B cell (primary cell): ENCODE measurements around the gene WDR4. TPM values are rescaled to one million over a fixed set of nuclear protein-coding genes. Genes with fewer than 3 reads are reported as not detected.

Experiments used
- ATAC-seq: fragments of 200-7000 bp; cut with Tn5 transposase; one replicate; pipeline ENCODE4 v1.10.0; 2021; ENCODE audit warnings: low read depth, mild to moderate bottlenecking, moderate number of reproducible peaks, moderate library complexity
- CTCF ChIA-PET: fragments of 350-600 bp; sonication (Branson Sonifier 250); formaldehyde crosslinking; loops from one replicate; lab custom pipeline; 2021; ENCODE audit warnings: antibody characterized with exemption, inconsistent platforms; lab: Charles Lee
- POLR2A ChIA-PET: fragments of 350-600 bp; sonication (Branson Sonifier 250); formaldehyde crosslinking; loops from one replicate; lab custom pipeline; 2021; ENCODE audit warnings: antibody characterized with exemption; lab: Charles Lee
- DNase-seq: peaks from one replicate; pipeline ENCODE4 v3.0.0; 2013
- H2AFZ ChIP-seq: 2 replicates; pipeline ENCODE4 v1.6.1; 2012; ENCODE audit warnings: mild to moderate bottlenecking, low read depth, low read length; ENCODE audit not compliant: insufficient read depth, poor library complexity, severe bottlenecking
- H3K27ac ChIP-seq, 2 donors: 1 replicate in 1 of 2; 2 replicates in 1 of 2; pipeline ENCODE4 v1.5.1; 2012 to 2013; ENCODE audit warnings: low read length in 2 of 2, mild to moderate bottlenecking in 2 of 2, moderate library complexity in 1 of 2
- H3K27me3 ChIP-seq, 4 experiments: fragments of 200-600 bp in 1 of 4; sonication (generic) in 1 of 4; replicated peaks in 1 of 4; 1 replicate in 2 of 4; 2 replicates in 2 of 4; pipeline versions ENCODE4 v1.6.1 to v1.7.0; 2013 to 2016; ENCODE audit warnings: low read length in 3 of 4, mild to moderate bottlenecking in 2 of 4, mixed read lengths in 1 of 4, moderate library complexity in 1 of 4; ENCODE audit not compliant: insufficient read depth in 4 of 4, control insufficient read depth in 3 of 4; ENCODE audit errors: control extremely low read depth in 1 of 4
- H3K36me3 ChIP-seq, 2 experiments: replicated peaks in 1 of 2; 1 replicate in 1 of 2; 2 replicates in 1 of 2; pipeline versions ENCODE4 v1.6.1 to v1.7.1; 2013; ENCODE audit warnings: low read length in 1 of 2; ENCODE audit not compliant: insufficient read depth in 2 of 2, control insufficient read depth in 1 of 2; ENCODE audit errors: control extremely low read depth in 1 of 2, extremely low read depth in 1 of 2
- H3K4me1 ChIP-seq, 2 donors: fragments of 200-600 bp in 1 of 2; sonication (generic) in 1 of 2; 1 replicate in 1 of 2; 2 replicates in 1 of 2; pipeline versions ENCODE4 v1.5.1 to v1.6.1; 2013 to 2017; ENCODE audit warnings: low read length in 2 of 2; ENCODE audit not compliant: control insufficient read depth in 2 of 2, insufficient read depth in 2 of 2
- H3K4me2 ChIP-seq: replicated peaks from 2 replicates; pipeline ENCODE3; 2012; ENCODE audit warnings: mild to moderate bottlenecking, low read depth, low read length; ENCODE audit not compliant: poor library complexity, severe bottlenecking
- H3K4me3 ChIP-seq, 5 experiments: fragments of 200-600 bp in 1 of 5; sonication (generic) in 1 of 5; 1 replicate in 3 of 5; 2 replicates in 2 of 5; pipeline versions ENCODE4 v1.5.1 to v1.7.0; 2011 to 2016; ENCODE audit warnings: low read length in 4 of 5, mild to moderate bottlenecking in 4 of 5, low read depth in 2 of 5, control low read depth in 1 of 5, moderate library complexity in 1 of 5; ENCODE audit not compliant: insufficient read depth in 1 of 5; ENCODE audit errors: control extremely low read depth in 1 of 5, extremely low read depth in 1 of 5
- H3K79me2 ChIP-seq: fragments of 200-600 bp; sonication (generic); one replicate; pipeline ENCODE4 v1.6.0; 2016; ENCODE audit warnings: low read length; ENCODE audit not compliant: control insufficient read depth, insufficient read depth
- H3K9ac ChIP-seq: fragments of 200-600 bp; sonication (generic); 2 replicates; pipeline ENCODE4 v1.6.1; 2017; ENCODE audit warnings: mild to moderate bottlenecking, low read length, moderate library complexity
- H3K9me3 ChIP-seq, 3 donors: one replicate each; pipeline versions ENCODE4 v1.6.1 to v1.7.1; 2013; ENCODE audit warnings: low read length in 2 of 3; ENCODE audit not compliant: control insufficient read depth in 2 of 3, insufficient read depth in 1 of 3; ENCODE audit errors: control extremely low read depth in 1 of 3
- H4K20me1 ChIP-seq: 2 replicates; pipeline ENCODE4 v1.6.0; 2012; ENCODE audit warnings: mild to moderate bottlenecking, low read length; ENCODE audit not compliant: insufficient read depth, control insufficient read depth, poor library complexity, severe bottlenecking
- H3K27ac Mint-ChIP-seq: one replicate; pipeline ENCODE4 v1.8.0; 2021; ENCODE audit warnings: mixed read lengths
- H3K27me3 Mint-ChIP-seq: one replicate; pipeline ENCODE4 v1.8.0; 2021; ENCODE audit warnings: mixed read lengths
- H3K4me1 Mint-ChIP-seq: one replicate; pipeline ENCODE4 v1.8.0; 2021; ENCODE audit warnings: mixed read lengths
- H3K4me3 Mint-ChIP-seq: one replicate; pipeline ENCODE4 v1.8.0; 2021; ENCODE audit warnings: mixed read lengths
- H3K9me3 Mint-ChIP-seq: one replicate; pipeline ENCODE4 v1.8.0; 2022; ENCODE audit warnings: mixed read lengths; ENCODE audit not compliant: insufficient read depth
- CTCF ChIP-seq: fragments of 200-600 bp; IDR thresholded peaks from one replicate; pipeline ENCODE4 v1.8.0; 2022; ENCODE audit warnings: antibody characterized with exemption, mild to moderate bottlenecking
- EZH2 ChIP-seq: IDR thresholded peaks from 2 replicates; pipeline ENCODE4 v1.6.1; 2012; ENCODE audit warnings: borderline replicate concordance, low read depth, mild to moderate bottlenecking, moderate library complexity, low read length; ENCODE audit not compliant: insufficient read depth, poor library complexity, severe bottlenecking
- WGBS: methylation state at CpG from one replicate; pipeline ENCODE4 v1.1.5; 2013; ENCODE audit warnings: missing lambda C conversion rate; ENCODE audit not compliant: insufficient coverage; 5-methylcytosine and 5-hydroxymethylcytosine counted together
- intact Hi-C: fragments of 100-400 bp; cut with micrococcal nuclease; formaldehyde crosslinking; loops from one replicate; pipeline ENCODE4 v1.10.0; 2022
- polyA plus RNA-seq: library from polyadenylated mRNA; depleted of rRNA; stranded (reverse); fragments of >200 nt; gene quantifications from 2 replicates; pipeline ENCODE4 v1.2.3, GENCODE V29; 2012
- total RNA-seq, 2 donors: library from RNA; stranded (reverse); fragments of 120-200 nt in 1 of 2; gene quantifications; 1 replicate in 1 of 2; 2 replicates in 1 of 2; pipeline versions ENCODE4 v1.2.3 to v1.2.4, GENCODE V29; 2013 to 2022

Gene WDR4
- total and polyA plus RNA-seq, 2 donors (not counting 1 experiment from before 2014, with no cell fraction given), result 17.7 to 40.1 TPM

GRCh38 chr21:42846221-42846620 is 33.1 kb downstream of the WDR4 start:
- Mint-ChIP-seq H3K9me3 (no peaks in the 10 kb centered on the region), H3K4me1 (no peaks in the 10 kb centered on the region), H3K27me3 (no peaks in the 10 kb centered on the region), H3K27ac (no peak overlapping the region), H3K4me3 (no peak overlapping the region)
- ATAC-seq (no peak), DNase-seq (no peak)
- no peaks in the 10 kb centered on the region for H3K4me1 ChIP-seq
- no peak overlapping the region for H3K27ac ChIP-seq
- TF ChIP-seq CTCF (no peak), EZH2 (no peak)
- H4K20me1 ChIP-seq, result peaks cover 49% of the 10 kb centered on the region
- no peak overlapping the region for H3K4me2 ChIP-seq
- intact Hi-C loops, result no loop called here
- H3K4me3 ChIP-seq, result no peak overlapping the region
- 99% methylated on average over 10 of the region's 10 CpGs for WGBS
- H2AFZ ChIP-seq, result no peak overlapping the region
- H3K9me3 ChIP-seq, result peaks cover 0 to 3% (median 0%) of the 10 kb centered on the region in 3 donors
- no peak overlapping the region for H3K9ac ChIP-seq
- H3K79me2 ChIP-seq, result peaks cover 36% of the 10 kb centered on the region
- no peaks in the 10 kb centered on the region for H3K27me3 ChIP-seq
- CTCF ChIA-PET, result no interaction called here
- H3K36me3 ChIP-seq, result peaks cover 0 to 65% of the 10 kb centered on the region in 2 experiments
- POLR2A ChIA-PET, result no interaction called here

GRCh38 chr21:42845296-42845965 is 33.9 kb downstream of the WDR4 start:
- intact Hi-C loops, result no loop called here
- Mint-ChIP-seq H3K4me3 (no peak overlapping the region), H3K4me1 (no peaks in the 10 kb centered on the region), H3K9me3 (no peaks in the 10 kb centered on the region), H3K27me3 (no peaks in the 10 kb centered on the region), H3K27ac (no peak overlapping the region)
- POLR2A ChIA-PET, result no interaction called here
- peaks cover 2 to 66% of the 10 kb centered on the region in 2 experiments for H3K36me3 ChIP-seq
- H3K79me2 ChIP-seq, result peaks cover 36% of the 10 kb centered on the region
- no peaks in the 10 kb centered on the region for H3K4me1 ChIP-seq
- H3K9me3 ChIP-seq, result peaks cover 0 to 3% (median 0%) of the 10 kb centered on the region in 3 donors
- peaks cover 54% of the 10 kb centered on the region for H4K20me1 ChIP-seq
- no peak overlapping the region for H2AFZ ChIP-seq
- H3K4me2 ChIP-seq, result no peak overlapping the region
- DNase-seq (no peak), ATAC-seq (no peak)
- no peak for TF ChIP-seq CTCF
- TF ChIP-seq EZH2, result no peak
- no peak overlapping the region for H3K4me3 ChIP-seq
- no peak overlapping the region for H3K27ac ChIP-seq
- no peaks in the 10 kb centered on the region for H3K27me3 ChIP-seq
- WGBS, result 89% methylated on average over 19 of the region's 21 CpGs
- H3K9ac ChIP-seq, result no peak overlapping the region
- CTCF ChIA-PET, result no interaction called here
